A673 (cell line): ENCODE measurements around the gene ANKRD44. TPM values are rescaled to one million over a fixed set of nuclear protein-coding genes. Genes with fewer than 3 reads are reported as not detected.

Experiments used
- BruUV-seq: library from RNA; stranded (reverse); fragments of 400-500 nt; replicated peaks from 2 replicates; lab custom pipeline; 2021; lab: Mats Ljungman, UMichigan
- CTCF ChIA-PET: fragments of 300-600 bp; sonication (Branson Sonifier 250); formaldehyde crosslinking; loops from one replicate; lab custom pipeline; 2022; ENCODE audit warnings: antibody characterized with exemption; lab: Charles Lee
- POLR2A ChIA-PET: fragments of 300-600 bp; sonication (Branson Sonifier 250); formaldehyde crosslinking; loops from one replicate; lab custom pipeline; 2022; ENCODE audit warnings: antibody characterized with exemption; ENCODE audit not compliant: low non-redundant PET; lab: Charles Lee
- DNase-seq: peaks from one replicate; pipeline ENCODE4 v3.0.0-alpha.2; 2015; ENCODE audit warnings: low spot score
- H3K27ac ChIP-seq: fragments of 200-600 bp; sonication (generic); 2 replicates; pipeline ENCODE4 v1.5.1; 2016; ENCODE audit warnings: mixed run types, low read depth, mild to moderate bottlenecking, mixed read lengths, antibody characterized with exemption, low read length; ENCODE audit not compliant: poor library complexity, severe bottlenecking
- H3K27me3 ChIP-seq: fragments of 200-600 bp; sonication (generic); replicated peaks from 2 replicates; pipeline ENCODE4 v1.6.1; 2017; ENCODE audit warnings: mixed run types, low read depth, mild to moderate bottlenecking, mixed read lengths, antibody characterized with exemption, low read length; ENCODE audit not compliant: insufficient read depth, poor library complexity
- H3K36me3 ChIP-seq: fragments of 200-600 bp; sonication (generic); 2 replicates; pipeline ENCODE4 v1.6.1; 2016; ENCODE audit warnings: mixed run types, mild to moderate bottlenecking, mixed read lengths, antibody characterized with exemption, low read length; ENCODE audit not compliant: insufficient read depth, poor library complexity, severe bottlenecking
- H3K4me1 ChIP-seq: fragments of 200-600 bp; sonication (generic); 2 replicates; pipeline ENCODE4 v1.6.1; 2017; ENCODE audit warnings: mixed run types, mild to moderate bottlenecking, mixed read lengths, antibody characterized with exemption, low read length; ENCODE audit not compliant: insufficient read depth, poor library complexity, severe bottlenecking
- H3K4me3 ChIP-seq: fragments of 200-600 bp; sonication (generic); 2 replicates; pipeline ENCODE4 v1.5.1; 2016; ENCODE audit warnings: low read depth, mixed run types, mild to moderate bottlenecking, mixed read lengths, low read length; ENCODE audit not compliant: poor library complexity, severe bottlenecking
- H3K9me3 ChIP-seq: fragments of 200-600 bp; sonication (generic); 2 replicates; pipeline ENCODE4 v1.6.1; 2016; ENCODE audit warnings: mixed run types, low read depth, mild to moderate bottlenecking, mixed read lengths, antibody characterized with exemption, low read length; ENCODE audit not compliant: poor library complexity, severe bottlenecking
- CTCF ChIP-seq: fragments of 300-800, 200-600 bp; sonication (generic); conservative IDR thresholded peaks from 2 replicates; pipeline ENCODE4 v1.5.1; 2017; ENCODE audit warnings: low read depth, mild to moderate bottlenecking, antibody characterized with exemption, low read length, moderate library complexity, mixed read lengths
- EZH2 ChIP-seq: fragments of 200-600 bp; sonication (generic); IDR thresholded peaks from 2 replicates; pipeline ENCODE4 v1.6.1; 2017; ENCODE audit warnings: borderline replicate concordance, low read depth, mild to moderate bottlenecking, mixed read lengths, antibody characterized with exemption, low read length; ENCODE audit not compliant: poor library complexity, severe bottlenecking
- intact Hi-C: fragments of 100-400 bp; cut with micrococcal nuclease; formaldehyde crosslinking; loops from one replicate; pipeline ENCODE4 v1.10.0; 2022; ENCODE audit not compliant: unreplicated experiment
- total RNA-seq: library from RNA; stranded (reverse); gene quantifications from 2 replicates; pipeline ENCODE4 v1.2.3, GENCODE V29; 2021

Gene ANKRD44
- total RNA-seq, 1 experiment from 2014 or later: 17.0 TPM

DNA sequence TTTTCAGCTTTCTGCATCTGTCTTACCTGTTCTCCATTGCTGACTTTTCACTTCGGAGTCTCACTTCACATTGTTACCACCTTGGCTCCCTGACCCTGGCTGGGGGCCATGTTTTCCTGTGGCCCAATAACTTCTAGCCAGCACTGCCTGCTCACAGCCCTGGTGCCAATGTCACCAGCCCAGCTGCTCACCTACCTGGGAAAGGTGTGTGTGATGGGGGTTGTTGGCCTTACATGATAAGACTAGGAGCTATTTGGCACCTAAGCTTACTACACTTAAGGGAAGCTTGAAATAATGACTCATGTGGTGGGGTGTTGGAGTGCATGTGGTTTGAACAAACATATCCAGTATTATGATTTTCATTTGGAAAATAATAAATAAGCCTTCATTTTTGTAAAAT, 346.6 kb downstream of the ANKRD44 start:
- no peak overlapping the region for H3K4me3 ChIP-seq
- CTCF ChIA-PET: no interaction called here

DNA sequence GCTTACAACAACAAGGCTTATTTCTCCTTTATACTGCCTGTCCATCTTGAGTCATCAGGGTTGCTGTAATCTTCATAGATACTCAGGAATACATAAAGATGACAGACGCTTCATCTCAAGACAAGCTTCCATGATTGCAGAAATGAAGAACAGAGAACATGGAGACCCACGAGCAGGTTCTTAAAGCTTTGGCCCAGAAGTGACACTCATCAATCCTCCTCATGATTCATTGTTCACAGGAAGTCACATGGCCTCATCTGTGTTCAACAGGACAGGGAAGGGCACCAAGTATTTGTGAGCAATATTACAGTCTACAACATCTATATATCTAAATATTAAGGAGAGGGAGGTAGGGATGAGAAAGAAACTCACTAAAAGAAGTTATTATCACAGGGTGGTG, 347.5 kb downstream of the ANKRD44 start:
- CTCF ChIA-PET: no interaction called here
- no peak for DNase-seq
- Histone ChIP-seq H3K27ac (no peak overlapping the region), H3K27me3 (no peaks in the 10 kb centered on the region), H3K4me1 (peaks cover 19% of the 10 kb centered on the region), H3K9me3 (peaks cover 8% of the 10 kb centered on the region), H3K36me3 (no peaks in the 10 kb centered on the region), H3K4me3 (no peak overlapping the region)
- BruUV-seq: no TSS peak
- TF ChIP-seq CTCF (no peak), EZH2 (no peak)
- intact Hi-C loops: no loop called here
- POLR2A ChIA-PET: no interaction called here

More for the DNA sequence above, 346.6 kb downstream of the ANKRD44 start:
- H3K36me3 ChIP-seq: no peaks in the 10 kb centered on the region
- H3K27me3 ChIP-seq: no peaks in the 10 kb centered on the region
- no TSS peak for BruUV-seq
- peaks cover 4% of the 10 kb centered on the region for H3K9me3 ChIP-seq
- DNase-seq: no peak
- TF ChIP-seq EZH2 (no peak), CTCF (no peak)
- H3K27ac ChIP-seq: no peak overlapping the region
- intact Hi-C loops: no loop called here
- POLR2A ChIA-PET: no interaction called here
- peaks cover 18% of the 10 kb centered on the region for H3K4me1 ChIP-seq

DNA sequence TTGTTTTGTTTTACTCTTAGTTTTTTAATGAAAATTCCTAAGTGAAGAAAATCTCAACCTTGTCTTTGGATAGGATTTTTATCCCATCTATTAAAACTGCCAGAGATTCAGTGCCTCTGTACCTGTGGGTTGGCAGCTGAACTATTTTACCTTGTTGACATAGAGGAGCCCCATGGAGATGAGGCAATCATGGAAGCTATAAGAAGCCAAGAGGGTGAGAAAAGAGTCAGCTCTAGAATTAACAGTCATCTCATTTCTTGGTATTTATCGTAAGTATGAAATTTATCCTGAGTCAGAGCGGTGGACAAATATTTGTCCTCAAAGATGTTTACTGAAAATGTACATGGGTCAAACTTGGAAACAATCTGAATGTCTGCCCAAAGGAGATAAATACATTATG, 348.3 kb downstream of the ANKRD44 start:
- intact Hi-C loops: no loop called here
- BruUV-seq: no TSS peak
- POLR2A ChIA-PET: no interaction called here

More for the DNA sequence above, 348.3 kb downstream of the ANKRD44 start:
- Histone ChIP-seq H3K4me1 (peaks cover 23% of the 10 kb centered on the region), H3K4me3 (no peak overlapping the region), H3K9me3 (peaks cover 8% of the 10 kb centered on the region), H3K27ac (no peak overlapping the region), H3K36me3 (no peaks in the 10 kb centered on the region), H3K27me3 (no peaks in the 10 kb centered on the region)
- TF ChIP-seq EZH2 (no peak), CTCF (no peak)
- DNase-seq: no peak
- CTCF ChIA-PET: no interaction called here
